OCI-LY1 (cell line): Measurements from ENCODE around the gene TRIM27.

Source experiments
- H2AFZ ChIP-seq: fragments of 200-600 bp; sonication (generic), shearing (Covaris generic); 2 replicates; pipeline ENCODE4 v1.6.0; 2014; ENCODE audit warnings: antibody characterized with exemption, mild to moderate bottlenecking, low read length
- H3F3A ChIP-seq: fragments of 200-600 bp; sonication (generic), shearing (Covaris generic); 2 replicates; pipeline ENCODE4 v1.6.0; 2014; ENCODE audit warnings: mild to moderate bottlenecking, antibody characterized with exemption, low read length, moderate library complexity; ENCODE audit not compliant: insufficient read depth
- H3K27ac ChIP-seq: fragments of 200-600 bp; sonication (generic); 2 replicates; pipeline ENCODE4 v1.5.1; 2014; ENCODE audit warnings: low read length, mixed run types, mild to moderate bottlenecking, low read depth; ENCODE audit not compliant: poor library complexity, severe bottlenecking
- H3K27me3 ChIP-seq: fragments of 200-600 bp; sonication (generic); 2 replicates; pipeline ENCODE4 v1.6.0; 2014; ENCODE audit warnings: antibody characterized with exemption, mild to moderate bottlenecking, low read length, moderate library complexity; ENCODE audit not compliant: insufficient read depth
- H3K36me3 ChIP-seq: fragments of 200-600 bp; sonication (generic); 2 replicates; pipeline ENCODE4 v1.6.1; 2014; ENCODE audit warnings: mild to moderate bottlenecking, antibody characterized with exemption, low read length, moderate library complexity, mixed read lengths; ENCODE audit not compliant: insufficient read depth
- H3K4me1 ChIP-seq: fragments of 200-600 bp; sonication (generic); 2 replicates; pipeline ENCODE4 v1.5.1; 2014; ENCODE audit warnings: mild to moderate bottlenecking, low read length, moderate library complexity; ENCODE audit not compliant: insufficient read depth, severe bottlenecking
- H3K4me2 ChIP-seq: fragments of 200-600 bp; sonication (generic), shearing (Covaris generic); 2 replicates; pipeline ENCODE4 v1.6.1; 2014; ENCODE audit warnings: low read length
- H3K4me3 ChIP-seq: fragments of 200-600 bp; sonication (generic); 2 replicates; pipeline ENCODE4 v1.5.1; 2014; ENCODE audit warnings: low read length, low read depth, mild to moderate bottlenecking, mixed read lengths; ENCODE audit not compliant: poor library complexity, severe bottlenecking
- H3K79me2 ChIP-seq: fragments of 200-600 bp; shearing (Covaris generic); 2 replicates; pipeline ENCODE4 v1.6.1; 2016; ENCODE audit warnings: mixed run types, low read length, mixed read lengths; ENCODE audit not compliant: insufficient read depth
- H3K9ac ChIP-seq: fragments of 200-600 bp; sonication (generic), shearing (Covaris generic); 2 replicates; pipeline ENCODE4 v1.6.1; 2014; ENCODE audit warnings: mild to moderate bottlenecking, low read length, mixed read lengths
- H3K9me2 ChIP-seq: fragments of 200-600 bp; sonication (generic), shearing (Covaris generic); 2 replicates; pipeline ENCODE4 v1.6.1; 2014; ENCODE audit warnings: low read depth, mild to moderate bottlenecking, low read length, mixed read lengths
- H3K9me3 ChIP-seq: fragments of 200-600 bp; shearing (Covaris generic); 2 replicates; pipeline ENCODE4 v1.6.1; 2014; ENCODE audit warnings: low read length, mixed read lengths
- H4K20me1 ChIP-seq: fragments of 200-600 bp; sonication (generic), shearing (Covaris generic); 2 replicates; pipeline ENCODE4 v1.6.0; 2016; ENCODE audit warnings: mild to moderate bottlenecking, low read length; ENCODE audit not compliant: insufficient read depth
- CTCF ChIP-seq: fragments of 200-600 bp; sonication (generic), shearing (Covaris generic); IDR thresholded peaks from 2 replicates; pipeline ENCODE4 v1.5.1; 2017; ENCODE audit warnings: mild to moderate bottlenecking, antibody characterized with exemption, low read length, moderate library complexity, mixed read lengths
- EZH2 ChIP-seq: fragments of 200-600 bp; sonication (generic), shearing (Covaris generic); IDR thresholded peaks from 2 replicates; pipeline ENCODE4 v1.8.0; 2017; ENCODE audit warnings: borderline replicate concordance, mixed run types, mild to moderate bottlenecking, antibody characterized with exemption, low read length, moderate library complexity, mixed read lengths

The TRIM27 gene

GRCh38 chr6:28907394-28907793 lies 16.4 kb downstream of the TRIM27 start:
- Histone ChIP-seq H3F3A (0 out of 2 replicates have a peak, but pooled peaks cover 4% of the 10 kb centered on the region), H3K36me3 (peaks cover 95% of the 10 kb centered on the region), H3K27ac (no peak overlapping the region), H4K20me1 (no peaks in the 10 kb centered on the region), H2AFZ (no peak overlapping the region), H3K27me3 (no peaks in the 10 kb centered on the region), H3K4me2 (no peak overlapping the region), H3K79me2 (no peaks in the 10 kb centered on the region), H3K9me3 (no peaks in the 10 kb centered on the region), H3K9me2 (no peaks in the 10 kb centered on the region), H3K4me1 (no peaks in the 10 kb centered on the region), H3K4me3 (no peak overlapping the region), H3K9ac (no peak overlapping the region)
- TF ChIP-seq EZH2 (no peak), CTCF (no peak)

- peaks cover 8% of the 10 kb centered on the region; the same call in 1 of the 2 replicates for H3F3A ChIP-seq
- H3K9me3 ChIP-seq, result no peaks in the 10 kb centered on the region
- H3K27ac ChIP-seq, result no peak overlapping the region
- H3K4me2 ChIP-seq, result no peak overlapping the region
- H3K4me1 ChIP-seq, result no peaks in the 10 kb centered on the region
- peaks cover 95% of the 10 kb centered on the region for H3K36me3 ChIP-seq
- H3K27me3 ChIP-seq, result no peaks in the 10 kb centered on the region
- H3K4me3 ChIP-seq, result no peak overlapping the region
- TF ChIP-seq CTCF, result no peak
- TF ChIP-seq EZH2, result no peak
- H2AFZ ChIP-seq, result no peak overlapping the region
- no peaks in the 10 kb centered on the region for H4K20me1 ChIP-seq
- no peaks in the 10 kb centered on the region for H3K9me2 ChIP-seq
- no peaks in the 10 kb centered on the region for H3K79me2 ChIP-seq
- H3K9ac ChIP-seq, result no peak overlapping the region
Measured at GRCh38 chr6:28906669-28907068, 17.1 kb downstream of the TRIM27 start.

GRCh38 chr6:28903686-28904085 lies 20.1 kb downstream of the TRIM27 start:
- Histone ChIP-seq H3K9me2 (no peaks in the 10 kb centered on the region), H3F3A (peaks cover 19% of the 10 kb centered on the region), H3K27ac (no peak overlapping the region), H2AFZ (no peak overlapping the region), H3K27me3 (no peaks in the 10 kb centered on the region), H3K36me3 (peaks cover 82% of the 10 kb centered on the region), H3K9me3 (no peaks in the 10 kb centered on the region), H3K79me2 (no peaks in the 10 kb centered on the region), H3K4me1 (no peaks in the 10 kb centered on the region), H4K20me1 (no peaks in the 10 kb centered on the region), H3K4me3 (no peak overlapping the region), H3K9ac (no peak overlapping the region), H3K4me2 (no peak overlapping the region)
- TF ChIP-seq EZH2, result no peak
- no peak for TF ChIP-seq CTCF
